CD14-positive monocyte (primary cell): ENCODE measurements around the gene NUP88. TPM values are rescaled to one million over a fixed set of nuclear protein-coding genes. Genes with fewer than 3 reads are reported as not detected.

Source experiments
- DNase-seq, 3 donors: peaks; one replicate each; pipeline ENCODE4 v3.0.0-alpha.2; 2011 to 2022
- H2AFZ ChIP-seq: 2 replicates; pipeline ENCODE4 v1.6.0; 2012; ENCODE audit warnings: mild to moderate bottlenecking, low read depth, low read length, inconsistent platforms; ENCODE audit not compliant: insufficient read depth, poor library complexity, severe bottlenecking
- H3K27ac ChIP-seq, 2 donors: 1 replicate in 1 of 2; 2 replicates in 1 of 2; pipeline ENCODE4 v1.5.1; 2012 to 2013; ENCODE audit warnings: low read length in 2 of 2, control low read depth in 1 of 2, inconsistent platforms in 1 of 2, low read depth in 1 of 2, mild to moderate bottlenecking in 1 of 2
- H3K27me3 ChIP-seq, 2 donors: one replicate each; pipeline versions ENCODE4 v1.6.0 to v1.6.1; 2011 to 2013; ENCODE audit warnings: low read length in 2 of 2; ENCODE audit not compliant: control insufficient read depth in 2 of 2, insufficient read depth in 2 of 2
- H3K36me3 ChIP-seq, 2 donors: replicated peaks in 1 of 2; 1 replicate in 1 of 2; 2 replicates in 1 of 2; pipeline versions ENCODE4 v1.5.1 to v1.6.1; 2012 to 2013; ENCODE audit warnings: low read length in 2 of 2, control low read depth in 1 of 2, inconsistent platforms in 1 of 2, mild to moderate bottlenecking in 1 of 2; ENCODE audit not compliant: insufficient read depth in 2 of 2, control insufficient read depth in 1 of 2
- H3K4me1 ChIP-seq, 2 donors: 1 replicate in 1 of 2; 2 replicates in 1 of 2; pipeline versions ENCODE4 v1.5.1 to v1.6.1; 2012 to 2013; ENCODE audit warnings: low read length in 2 of 2, control low read depth in 1 of 2, inconsistent platforms in 1 of 2, mild to moderate bottlenecking in 1 of 2, moderate library complexity in 1 of 2; ENCODE audit not compliant: insufficient read depth in 2 of 2, control insufficient read depth in 1 of 2
- H3K4me2 ChIP-seq: replicated peaks from 2 replicates; pipeline ENCODE3; 2012; ENCODE audit warnings: low read length, moderate library complexity, mild to moderate bottlenecking; ENCODE audit not compliant: poor library complexity, severe bottlenecking; ENCODE audit errors: extremely low read depth
- H3K4me3 ChIP-seq, 3 experiments: fragments of 200-600 bp in 1 of 3; sonication (generic) in 1 of 3; replicated peaks in 1 of 3; 1 replicate in 2 of 3; 2 replicates in 1 of 3; pipeline ENCODE4 v1.5.1; 2011 to 2013; ENCODE audit warnings: low read length in 3 of 3, mild to moderate bottlenecking in 3 of 3, control low read depth in 2 of 3, low read depth in 2 of 3, inconsistent platforms in 1 of 3, moderate library complexity in 1 of 3
- H3K79me2 ChIP-seq: 2 replicates; pipeline ENCODE4 v1.6.0; 2012; ENCODE audit warnings: mild to moderate bottlenecking, control low read depth, inconsistent platforms, low read length, moderate library complexity; ENCODE audit not compliant: insufficient read depth
- H3K9ac ChIP-seq: 2 replicates; pipeline ENCODE4 v1.6.0; 2017; ENCODE audit warnings: low read length, mild to moderate bottlenecking; ENCODE audit not compliant: insufficient read depth, poor library complexity, severe bottlenecking
- H3K9me3 ChIP-seq, 2 donors: replicated peaks in 1 of 2; 1 replicate in 1 of 2; 2 replicates in 1 of 2; pipeline versions ENCODE4 v1.5.1 to v1.6.1; 2012 to 2013; ENCODE audit warnings: low read length in 2 of 2, control low read depth in 1 of 2; ENCODE audit not compliant: control insufficient read depth in 1 of 2, insufficient read depth in 1 of 2
- H4K20me1 ChIP-seq: 2 replicates; pipeline ENCODE4 v1.6.0; 2012; ENCODE audit warnings: mild to moderate bottlenecking, low read length, control low read depth, moderate library complexity; ENCODE audit not compliant: insufficient read depth
- H3K27ac Mint-ChIP-seq, 7 donors: one replicate each; pipeline ENCODE4 v1.8.0; 2020; ENCODE audit warnings: mild to moderate bottlenecking in 7 of 7, mixed read lengths in 7 of 7, moderate library complexity in 6 of 7, inconsistent platforms in 2 of 7
- H3K27me3 Mint-ChIP-seq, 3 donors: one replicate each; pipeline ENCODE4 v1.8.0; 2021 to 2022; ENCODE audit warnings: low read depth in 3 of 3, mild to moderate bottlenecking in 3 of 3, mixed read lengths in 3 of 3, moderate library complexity in 3 of 3, inconsistent platforms in 1 of 3
- H3K36me3 Mint-ChIP-seq, 2 donors: one replicate each; pipeline ENCODE4 v1.8.0; 2020; ENCODE audit warnings: mixed read lengths in 2 of 2, inconsistent platforms in 1 of 2, mild to moderate bottlenecking in 1 of 2
- H3K4me1 Mint-ChIP-seq: one replicate; pipeline ENCODE4 v1.8.0; 2020; ENCODE audit warnings: mild to moderate bottlenecking, mixed read lengths
- H3K4me3 Mint-ChIP-seq, 2 donors: one replicate each; pipeline ENCODE4 v1.8.0; 2020; ENCODE audit warnings: mild to moderate bottlenecking in 2 of 2, mixed read lengths in 2 of 2, moderate library complexity in 1 of 2
- H3K9me3 Mint-ChIP-seq, 7 donors: one replicate each; pipeline ENCODE4 v1.8.0; 2020 to 2022; ENCODE audit warnings: mixed read lengths in 7 of 7, mild to moderate bottlenecking in 6 of 7, moderate library complexity in 6 of 7, inconsistent platforms in 2 of 7
- CTCF ChIP-seq: fragments of 200-600 bp; IDR thresholded peaks from one replicate; pipeline ENCODE4 v1.8.0; 2022; ENCODE audit warnings: antibody characterized with exemption, mild to moderate bottlenecking
- WGBS: methylation state at CpG from one replicate; pipeline ENCODE4 v1.1.5; 2013; ENCODE audit warnings: missing lambda C conversion rate; ENCODE audit not compliant: insufficient coverage; 5-methylcytosine and 5-hydroxymethylcytosine counted together
- intact Hi-C, 2 donors: fragments of 100-400 bp; cut with micrococcal nuclease; formaldehyde crosslinking; loops; one replicate each; pipeline versions ENCODE4 v1.15.0 to v1.15.1; 2023
- polyA plus RNA-seq, 3 donors: library from polyadenylated mRNA; depleted of rRNA in 1 of 3; unstranded in 2 of 3; stranded (reverse) in 1 of 3; fragments of 300-500 nt in 2 of 3; fragments of >200 nt in 1 of 3; fragmentation: Illumina TruSeq in 2 of 3; gene quantifications; 1 replicate in 2 of 3; 2 replicates in 1 of 3; pipeline ENCODE4 v1.2.3, GENCODE V29; 2012 to 2021

NUP88 gene
- polyA plus RNA-seq, 3 donors: 23.1 to 45.7 (median 36.1) TPM

GRCh38 chr17:5399767-5400166 is 19.7 kb downstream of the NUP88 start:
- no peak for DNase-seq
- no CpG with 5 or more reads among the region's 6 CpGs for WGBS
- peaks cover 64 to 79% of the 10 kb centered on the region in 2 donors for H3K36me3 Mint-ChIP-seq
- Histone ChIP-seq H3K36me3 (peaks cover 81 to 97% of the 10 kb centered on the region in 2 donors), H3K27ac (no peak overlapping the region), H3K27me3 (no peaks in the 10 kb centered on the region), H3K4me3 (no peak overlapping the region), H2AFZ (no peak overlapping the region), H3K4me2 (no peak overlapping the region), H3K9me3 (no peaks in the 10 kb centered on the region), H3K79me2 (no peaks in the 10 kb centered on the region), H3K9ac (no peak overlapping the region), H3K4me1 (no peaks in the 10 kb centered on the region), H4K20me1 (no peaks in the 10 kb centered on the region)
- no peak overlapping the region for H3K27ac Mint-ChIP-seq
- no peaks in the 10 kb centered on the region for H3K4me1 Mint-ChIP-seq
- TF ChIP-seq CTCF: no peak
- peaks cover 0 to 2% (median 0%) of the 10 kb centered on the region in 7 donors for H3K9me3 Mint-ChIP-seq
- no peak overlapping the region for H3K4me3 Mint-ChIP-seq
- H3K27me3 Mint-ChIP-seq: peaks cover 0 to 1% (median 0%) of the 10 kb centered on the region in 3 donors
- intact Hi-C loops: no loop called here

GRCh38 chr17:5396612-5397011 is 22.9 kb downstream of the NUP88 start:
- no peaks in the 10 kb centered on the region for H3K4me1 Mint-ChIP-seq
- H3K36me3 Mint-ChIP-seq: peaks cover 67 to 93% of the 10 kb centered on the region in 2 donors
- Histone ChIP-seq H4K20me1 (no peaks in the 10 kb centered on the region), H3K27me3 (no peaks in the 10 kb centered on the region), H3K4me3 (no peak overlapping the region), H3K36me3 (peaks cover 83 to 97% of the 10 kb centered on the region in 2 donors), H3K27ac (no peak overlapping the region), H3K4me1 (no peaks in the 10 kb centered on the region), H3K79me2 (no peaks in the 10 kb centered on the region), H2AFZ (no peak overlapping the region), H3K4me2 (no peak overlapping the region), H3K9ac (no peak overlapping the region), H3K9me3 (no peaks in the 10 kb centered on the region)
- TF ChIP-seq CTCF: no peak
- WGBS: no CpG with 5 or more reads among the region's 2 CpGs
- H3K27ac Mint-ChIP-seq: no peak overlapping the region
- no peak overlapping the region for H3K4me3 Mint-ChIP-seq
- H3K27me3 Mint-ChIP-seq: peaks cover 0 to 1% (median 0%) of the 10 kb centered on the region in 3 donors
- peaks cover 0 to 3% (median 0%) of the 10 kb centered on the region in 7 donors for H3K9me3 Mint-ChIP-seq
- intact Hi-C loops: no loop called here
- DNase-seq: no peak
